Chondrocyte (in vitro differentiated cells): Measurements from ENCODE around the gene PTCSC3. TPM values are rescaled to one million over a fixed set of nuclear protein-coding genes. Genes with fewer than 3 reads are reported as not detected.
A peak's percentile ranks its signal among the peaks of the same experiment; 100 is the strongest.
"Not testable (repeated sequence)": the region's sequence is repeated elsewhere in the genome, so short reads cannot be mapped to it uniquely, and the experiment has no call there.

Source experiments
- DNase-seq: peaks from one replicate; pipeline ENCODE4 v3.0.0; 2021; ENCODE audit warnings: mixed read lengths, low spot score
- H3K27ac Mint-ChIP-seq: one replicate; pipeline ENCODE4 v1.8.0; 2021; ENCODE audit warnings: mild to moderate bottlenecking, moderate library complexity, mixed read lengths; ENCODE audit not compliant: unreplicated experiment
- H3K27me3 Mint-ChIP-seq: 2 replicates; pipeline ENCODE4 v1.8.0; 2021; ENCODE audit warnings: low read depth, mixed read lengths
- H3K36me3 Mint-ChIP-seq: 2 replicates; pipeline ENCODE4 v1.8.0; 2021; ENCODE audit warnings: low read depth, mixed read lengths
- H3K4me1 Mint-ChIP-seq: 2 replicates; pipeline ENCODE4 v1.8.0; 2021; ENCODE audit warnings: low read depth, mild to moderate bottlenecking, mixed read lengths
- H3K4me3 Mint-ChIP-seq: one replicate; pipeline ENCODE4 v1.8.0; 2021; ENCODE audit warnings: mild to moderate bottlenecking, moderate library complexity, mixed read lengths; ENCODE audit not compliant: unreplicated experiment
- H3K9me3 Mint-ChIP-seq: 2 replicates; pipeline ENCODE4 v1.8.0; 2021; ENCODE audit warnings: low read depth, mixed read lengths
- CTCF ChIP-seq: fragments of 200-600 bp; sonication (generic); IDR thresholded peaks from 2 replicates; pipeline ENCODE4 v1.5.0; 2021; ENCODE audit warnings: antibody characterized with exemption, mild to moderate bottlenecking, moderate library complexity
- total RNA-seq: library from RNA; stranded (reverse); gene quantifications from 3 replicates; pipeline ENCODE4 v1.2.1, GENCODE V29; 2021

The PTCSC3 gene
- total RNA-seq, 1 donor from 2014 or later, result not detected

GRCh38 chr14:36111822-36112583 lies 64.5 kb downstream of the PTCSC3 start:
- TF ChIP-seq CTCF, result no peak
- Mint-ChIP-seq H3K27me3 (peaks cover 31% of the 10 kb centered on the region), H3K4me1 (no peaks in the 10 kb centered on the region)

GRCh38 chr14:36105401-36105800 lies 71.1 kb downstream of the PTCSC3 start:
- H3K27me3 Mint-ChIP-seq, result peaks cover 40% of the 10 kb centered on the region

More at GRCh38 chr14:36111822-36112583, 64.5 kb downstream of the PTCSC3 start:
- no peak for DNase-seq
- Mint-ChIP-seq H3K9me3 (no peaks in the 10 kb centered on the region), H3K36me3 (no peaks in the 10 kb centered on the region), H3K27ac (no peak overlapping the region), H3K4me3 (no peak overlapping the region)

GRCh38 chr14:36104258-36104657 lies 72.3 kb downstream of the PTCSC3 start:
- not testable (repeated sequence) for H3K36me3 Mint-ChIP-seq, H3K9me3 Mint-ChIP-seq, H3K4me1 Mint-ChIP-seq, H3K27ac Mint-ChIP-seq, H3K4me3 Mint-ChIP-seq, DNase-seq
- H3K27me3 Mint-ChIP-seq, result peaks cover 36% of the 10 kb centered on the region

More at GRCh38 chr14:36105401-36105800, 71.1 kb downstream of the PTCSC3 start:
- Mint-ChIP-seq H3K4me3 (no peak overlapping the region), H3K9me3 (no peaks in the 10 kb centered on the region), H3K4me1 (no peaks in the 10 kb centered on the region), H3K36me3 (no peaks in the 10 kb centered on the region), H3K27ac (no peak overlapping the region)
- TF ChIP-seq CTCF, result peak; percentile 24
- no peak for DNase-seq

GRCh38 chr14:36099619-36100018 lies 76.9 kb downstream of the PTCSC3 start:
- no peak for DNase-seq
- Mint-ChIP-seq H3K9me3 (no peaks in the 10 kb centered on the region), H3K36me3 (no peaks in the 10 kb centered on the region)

GRCh38 chr14:36097356-36097755 lies 79.2 kb downstream of the PTCSC3 start:
- Mint-ChIP-seq H3K27me3 (peaks cover 2% of the 10 kb centered on the region), H3K4me3 (no peak overlapping the region), H3K4me1 (no peaks in the 10 kb centered on the region), H3K9me3 (no peaks in the 10 kb centered on the region), H3K27ac (no peak overlapping the region), H3K36me3 (no peaks in the 10 kb centered on the region)
- DNase-seq, result no peak
- no peak for TF ChIP-seq CTCF

More at GRCh38 chr14:36099619-36100018, 76.9 kb downstream of the PTCSC3 start:
- no peak for TF ChIP-seq CTCF
- no peak overlapping the region for H3K4me3 Mint-ChIP-seq
- no peaks in the 10 kb centered on the region for H3K4me1 Mint-ChIP-seq
- H3K27ac Mint-ChIP-seq, result no peak overlapping the region
- H3K27me3 Mint-ChIP-seq, result peaks cover 15% of the 10 kb centered on the region

- Mint-ChIP-seq H3K27ac (no peak overlapping the region), H3K4me1 (peaks cover 7% of the 10 kb centered on the region), H3K9me3 (no peaks in the 10 kb centered on the region), H3K27me3 (peaks cover 2% of the 10 kb centered on the region), H3K4me3 (no peak overlapping the region), H3K36me3 (no peaks in the 10 kb centered on the region)
- TF ChIP-seq CTCF, result no peak
- no peak for DNase-seq
Measured at GRCh38 chr14:36096090-36096489, 80.4 kb downstream of the PTCSC3 start.
